ENCODE results near the gene DDX56.
A peak's percentile ranks its signal among the peaks of the same experiment; 100 is the strongest.
"Not testable (repeated sequence)": the region's sequence is repeated elsewhere in the genome, so short reads cannot be mapped to it uniquely, and the experiment has no call there.

Gene DDX56

DNA sequence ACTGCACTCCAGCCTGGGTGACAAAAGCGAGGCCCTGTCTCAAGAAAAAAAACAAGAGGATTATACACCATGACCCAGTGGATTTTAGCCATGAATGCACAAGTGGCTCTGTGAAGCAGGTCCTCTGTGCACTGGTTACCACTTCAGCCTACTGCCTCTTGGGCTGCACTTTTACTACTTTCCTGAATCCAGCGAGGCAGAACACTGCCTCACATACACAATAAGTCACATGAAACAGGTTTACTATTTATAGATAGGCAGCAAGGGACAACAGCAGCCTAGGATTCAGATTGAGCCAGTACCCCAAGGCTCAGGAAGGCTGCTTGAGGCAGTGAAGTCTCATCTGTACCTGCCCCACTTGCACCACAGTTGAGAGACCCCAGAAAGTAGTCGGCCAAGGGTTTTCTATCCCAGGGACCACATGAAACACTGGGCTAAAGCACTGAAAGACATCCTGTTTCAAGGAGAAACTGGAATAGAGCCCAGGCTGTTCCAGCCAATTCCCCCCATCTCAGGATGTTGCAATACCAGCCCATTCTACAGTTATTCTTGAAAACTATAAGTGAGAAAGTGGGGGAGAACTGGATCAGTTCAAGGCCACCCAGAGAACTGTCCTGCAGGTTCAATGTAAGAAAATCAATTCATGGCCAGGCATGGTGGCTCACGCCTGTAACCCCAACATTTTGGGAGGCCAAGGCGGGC, 22.4 kb upstream of the DDX56 start:
- no peak for DNase-seq

DNA sequence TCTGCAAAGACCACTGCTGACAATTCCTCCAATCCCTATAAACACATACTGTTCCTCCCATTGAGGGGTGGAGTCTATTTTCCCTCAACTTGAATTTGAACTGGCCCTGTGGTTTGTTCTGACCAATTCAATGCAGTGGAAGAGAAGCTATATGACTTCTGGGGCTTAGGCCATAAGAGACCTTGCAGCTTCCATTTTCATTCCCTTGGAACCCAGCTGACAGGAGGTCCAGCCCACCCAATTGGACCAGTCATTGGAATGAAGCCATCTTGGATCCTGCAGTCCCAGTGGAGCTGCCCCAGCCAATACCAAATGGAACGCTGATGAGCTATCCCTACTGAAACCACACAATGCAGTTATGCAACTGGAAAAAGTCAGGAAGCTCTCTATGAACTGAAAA, 17.2 kb upstream of the DDX56 start:
- no peak for DNase-seq

GRCh38 chr7:44587843-44588711, 14.4 kb upstream of the DDX56 start:
- peak; percentile 80 for DNase-seq

DNA sequence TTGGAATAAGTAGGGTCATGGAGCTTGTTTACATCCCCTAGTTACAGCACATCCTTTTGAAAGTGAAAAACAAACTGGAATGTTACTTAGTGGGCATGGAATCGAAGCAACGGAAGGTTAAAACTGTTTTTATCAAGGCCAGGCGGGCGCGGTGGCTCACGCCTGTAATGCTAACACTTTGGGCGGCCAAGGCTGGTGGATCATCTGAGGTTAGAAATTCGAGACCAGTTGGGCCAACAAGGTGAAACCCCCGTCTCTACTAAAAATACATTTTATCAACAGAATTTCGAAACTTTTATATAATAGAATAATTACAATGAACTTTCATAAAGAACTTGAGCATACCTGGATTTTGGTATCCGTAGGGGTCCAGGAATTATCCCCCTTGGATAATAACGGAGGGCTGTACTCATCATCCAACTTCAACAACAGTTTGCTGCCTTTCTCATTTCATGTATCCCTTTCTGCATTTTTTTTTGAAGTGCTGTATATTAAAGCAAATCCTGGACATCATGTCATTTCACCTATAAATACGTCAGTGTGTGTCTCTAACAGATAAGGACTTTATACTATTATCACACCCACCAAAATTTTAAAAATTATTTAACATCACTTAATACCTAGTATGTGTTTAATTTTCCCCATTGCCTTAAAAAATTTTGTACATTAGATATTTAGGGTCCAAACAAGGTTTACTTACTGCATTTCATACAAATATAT, 9.6 kb upstream of the DDX56 start:
- DNase-seq: no peak

GRCh38 chr7:44581879-44582603, 8.3 kb upstream of the DDX56 start, which contains the start of gene TMED4:
Gene TMED4, minus strand, starts transcription at chr7:44582231. Its CDS starts 25 bp downstream, at chr7:44582206.
- DNase-seq: peak; percentile 100

GRCh38 chr7:44580945-44581878, 7.5 kb upstream of the DDX56 start:
- peak; percentile 61 for DNase-seq

DNA sequence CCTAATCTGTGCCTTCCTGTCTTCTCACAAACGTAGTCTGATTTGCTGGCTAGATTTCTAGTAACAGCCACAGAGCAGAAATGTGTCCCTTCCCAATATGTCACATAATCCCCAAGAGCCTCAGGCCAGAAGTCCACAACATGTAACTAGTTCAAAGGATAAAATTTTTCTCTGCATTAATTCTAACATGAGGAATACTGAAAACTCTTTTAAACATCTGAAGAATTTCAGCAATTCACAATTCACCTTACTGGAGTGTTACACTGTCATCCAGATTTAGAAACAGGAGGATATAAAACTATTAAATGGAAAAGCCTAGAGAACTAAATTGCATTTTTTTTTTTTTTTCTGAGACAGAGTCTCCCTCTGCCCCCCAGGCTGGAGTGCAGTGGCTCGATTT, 2.5 kb upstream of the DDX56 start:
- no peak for DNase-seq

DNA sequence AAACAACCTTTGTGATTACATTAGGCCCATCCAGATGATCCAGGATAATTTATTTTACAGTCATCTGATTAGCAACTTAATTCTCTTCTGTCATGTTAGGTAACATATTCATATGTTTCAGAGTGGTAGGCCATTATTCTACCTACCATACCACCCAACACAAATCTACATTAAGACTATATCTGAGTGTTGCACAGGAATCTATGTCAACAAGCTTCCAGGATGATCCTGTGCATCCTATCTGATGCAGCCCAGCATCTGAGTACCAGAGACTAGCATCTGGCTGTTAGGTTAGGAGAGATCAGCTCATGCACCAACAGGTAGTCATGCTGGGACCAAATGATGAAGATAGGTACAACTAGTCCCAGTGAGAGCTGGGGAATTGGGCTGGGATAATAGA, 1.3 kb upstream of the DDX56 start:
- DNase-seq: no peak

- no peak for DNase-seq
These were observed 672 bp upstream of the DDX56 start for GRCh38 chr7:44574287-44574872.

GRCh38 chr7:44572771-44573170, 937 bp downstream of the DDX56 start:
- DNase-seq: no peak

GRCh38 chr7:44569959-44570358, 3.7 kb downstream of the DDX56 start:
- DNase-seq: no peak

DNA sequence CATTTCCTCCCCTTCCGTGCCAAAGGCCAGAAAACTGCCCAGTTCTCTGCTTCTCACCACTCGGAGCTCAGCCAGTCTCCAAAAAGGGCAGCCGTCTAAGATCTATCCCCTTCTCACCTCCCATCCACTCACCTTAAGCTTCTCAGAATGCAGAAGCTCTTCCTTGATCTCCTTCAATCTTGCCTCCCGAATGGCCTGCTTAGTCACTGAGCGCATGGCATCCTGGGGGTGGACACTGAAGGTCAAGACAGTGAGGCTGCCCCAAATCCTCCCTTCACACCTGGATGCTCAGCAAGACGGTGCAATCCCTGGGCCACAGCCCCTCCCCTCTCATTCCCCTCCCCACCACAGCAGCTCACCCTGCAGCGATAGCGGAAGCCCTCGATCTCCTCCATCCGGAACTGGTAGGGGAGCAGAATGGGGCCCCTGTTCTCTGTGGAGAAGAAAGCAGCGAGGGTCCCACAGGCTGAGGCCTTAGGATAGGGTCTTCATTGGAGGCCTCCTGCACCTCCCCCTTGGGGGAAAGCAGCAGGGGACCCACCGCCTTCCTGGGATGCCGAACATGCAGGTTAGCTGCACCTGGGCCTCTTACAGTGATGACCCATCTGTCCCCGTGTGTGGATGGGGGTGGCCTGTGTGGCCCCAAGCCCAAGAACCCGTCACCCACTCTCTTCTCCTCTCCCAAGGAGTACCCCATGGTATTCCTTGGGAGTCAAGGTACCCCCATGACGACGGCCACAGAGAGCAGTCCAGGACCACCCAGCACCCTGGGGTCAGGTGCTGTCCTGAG, 4.7 kb downstream of the DDX56 start:
- DNase-seq: no peak

DNA sequence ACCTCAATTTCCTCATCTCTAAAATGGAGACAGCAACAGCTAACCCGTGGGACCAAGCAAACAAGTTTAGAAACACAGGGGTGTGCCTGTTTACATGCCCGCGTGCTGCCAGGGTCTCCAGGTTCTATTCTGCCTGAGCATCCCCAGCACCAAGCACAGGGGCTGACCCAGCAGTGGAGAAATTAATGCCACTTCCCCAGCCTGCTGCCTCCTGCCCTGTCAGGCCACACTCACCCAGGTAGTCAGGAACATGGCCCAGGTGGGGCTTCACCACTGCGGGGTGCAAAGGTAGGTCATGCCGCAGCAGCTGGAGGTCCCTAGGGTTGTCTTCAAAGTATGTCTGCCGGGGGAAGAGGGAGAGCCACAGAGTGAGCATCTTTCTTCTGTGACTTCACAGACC, 5.8 kb downstream of the DDX56 start:
- no peak for DNase-seq

DNA sequence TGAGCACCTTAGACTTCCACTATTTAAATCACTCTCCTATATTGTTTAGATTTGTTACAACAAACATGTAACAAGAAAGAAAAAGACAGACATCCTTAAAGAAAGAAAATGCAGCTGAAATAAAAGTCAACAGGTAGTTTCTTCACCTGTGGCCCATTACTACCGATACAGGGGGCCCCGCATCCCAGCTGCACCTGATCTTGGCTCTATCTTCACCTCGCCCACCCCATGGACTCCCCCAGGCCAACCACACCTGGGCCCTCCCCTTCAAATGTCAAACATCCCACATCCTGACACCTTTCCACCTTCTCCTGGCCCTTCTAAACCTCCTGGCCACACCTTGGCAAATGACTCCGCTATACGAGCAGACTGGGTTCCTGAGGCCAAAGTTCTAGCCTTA, 7.0 kb downstream of the DDX56 start:
- no peak for DNase-seq

DNA sequence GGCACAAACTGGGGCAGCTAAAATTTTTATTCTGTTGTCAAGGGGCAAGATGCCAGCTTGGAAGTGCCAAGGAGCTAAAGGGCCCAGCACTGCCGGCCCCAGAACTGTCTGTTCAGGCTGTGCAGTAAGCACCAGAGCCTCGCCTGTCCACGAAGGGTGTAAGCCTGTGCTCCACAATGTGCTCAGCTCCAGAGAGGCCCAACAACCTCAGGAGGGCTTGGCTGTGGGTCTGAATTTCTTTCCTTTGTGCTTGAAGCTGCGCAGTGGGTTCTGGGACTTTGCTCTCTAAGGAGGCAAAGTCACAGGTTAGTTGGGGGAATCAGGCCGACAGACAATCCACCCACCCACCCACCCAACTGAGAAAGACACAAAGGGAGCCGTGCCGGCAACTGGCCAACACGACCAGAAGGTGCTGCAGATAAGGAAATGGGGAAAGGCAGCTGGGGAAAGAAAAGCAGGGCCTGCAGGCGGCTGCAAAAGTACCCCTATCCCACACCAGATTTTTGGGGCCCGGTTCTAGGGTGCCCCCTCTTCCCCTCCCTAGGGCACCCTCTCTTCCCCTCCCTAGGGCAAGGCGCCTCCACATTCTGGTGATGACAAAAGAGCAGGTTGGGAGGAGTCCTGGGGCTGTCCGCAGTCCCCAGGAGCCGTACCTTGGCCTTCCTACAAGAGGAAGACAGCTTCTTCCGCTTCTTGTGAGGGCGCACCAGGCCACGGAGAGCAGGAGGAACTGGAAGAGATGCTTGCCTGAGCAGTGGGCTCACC, 7.7 kb downstream of the DDX56 start:
- DNase-seq: no peak

DNA sequence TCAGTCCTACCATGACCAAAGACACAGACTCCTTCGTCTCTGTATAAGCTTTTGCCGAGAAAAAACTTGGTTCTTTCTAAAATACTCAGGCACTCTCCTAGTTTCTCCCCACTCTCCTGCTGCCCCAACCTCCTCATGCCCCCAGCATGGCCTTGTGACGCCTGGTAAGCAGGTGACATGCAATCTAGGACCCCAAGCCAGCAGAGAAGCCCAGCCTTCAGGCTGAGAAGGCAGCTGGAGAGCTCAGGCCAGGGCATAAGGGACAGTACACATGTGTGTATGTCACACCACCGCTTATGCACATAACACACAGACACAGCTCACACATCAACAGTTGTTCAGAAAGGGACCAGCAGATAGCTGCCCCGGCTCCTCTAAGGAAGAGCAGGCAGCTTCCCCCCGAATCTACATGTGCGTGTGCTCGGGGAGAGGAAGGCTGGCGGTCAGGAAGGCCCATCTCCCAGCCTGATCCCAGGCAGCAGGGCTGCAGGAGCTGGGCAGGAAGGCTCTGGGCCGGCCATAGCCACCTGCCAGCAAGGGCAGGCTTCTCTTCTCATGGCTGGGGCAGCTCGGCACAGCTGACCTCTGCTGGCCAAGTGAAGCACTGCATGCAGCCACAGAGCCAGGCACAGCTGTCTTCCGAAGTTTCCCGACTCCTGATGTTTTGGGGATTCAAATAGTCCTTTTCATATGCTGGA, 8.5 kb downstream of the DDX56 start:
- DNase-seq: peak; percentile 70

GRCh38 chr7:44564606-44565005, 9.1 kb downstream of the DDX56 start:
- DNase-seq: no peak

DNA sequence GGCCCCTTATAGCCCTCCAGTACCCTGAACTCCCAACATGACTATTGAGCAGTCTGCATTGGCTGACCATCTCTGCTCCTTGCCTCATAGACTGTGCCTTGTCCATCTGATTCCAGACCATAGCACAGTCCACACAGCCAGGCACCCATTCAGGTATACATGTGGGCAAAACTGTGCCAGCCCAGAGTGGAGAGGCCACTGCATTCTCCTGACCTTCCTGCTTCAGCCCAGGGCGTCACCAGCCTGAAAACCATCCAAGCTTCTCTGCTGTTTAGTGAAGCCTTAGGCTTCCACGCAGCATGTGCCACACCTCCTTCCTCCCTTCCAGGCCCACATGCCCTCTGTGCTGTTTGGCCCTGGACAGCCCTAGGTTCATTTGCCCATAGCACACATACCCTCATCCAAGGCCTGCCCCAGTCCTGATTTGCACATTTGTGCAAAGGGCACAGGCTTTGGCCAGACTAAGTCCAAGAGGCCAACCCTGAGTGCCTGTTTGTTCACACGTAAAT, 10.5 kb downstream of the DDX56 start:
- DNase-seq: no peak

DNA sequence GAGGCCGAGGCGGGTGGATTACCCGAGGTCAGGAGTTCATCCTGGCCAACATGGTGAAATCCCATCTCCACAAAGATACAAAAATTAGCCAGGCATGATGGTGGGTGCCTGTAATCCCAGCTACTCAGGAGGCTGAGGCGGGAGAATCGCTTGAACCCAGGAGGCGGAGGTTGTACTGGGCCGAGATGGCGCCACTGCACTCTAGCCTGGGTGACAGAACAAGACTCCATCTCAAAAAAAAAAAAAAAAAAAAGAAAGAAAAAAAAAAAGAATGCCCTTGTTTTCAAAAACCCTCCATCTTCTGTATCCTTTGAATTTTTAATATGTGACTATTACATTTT, 11.1 kb downstream of the DDX56 start:
- DNase-seq: not testable (repeated sequence)
